ENCODE results near the gene ADCY9.

ADCY9 gene

DNA sequence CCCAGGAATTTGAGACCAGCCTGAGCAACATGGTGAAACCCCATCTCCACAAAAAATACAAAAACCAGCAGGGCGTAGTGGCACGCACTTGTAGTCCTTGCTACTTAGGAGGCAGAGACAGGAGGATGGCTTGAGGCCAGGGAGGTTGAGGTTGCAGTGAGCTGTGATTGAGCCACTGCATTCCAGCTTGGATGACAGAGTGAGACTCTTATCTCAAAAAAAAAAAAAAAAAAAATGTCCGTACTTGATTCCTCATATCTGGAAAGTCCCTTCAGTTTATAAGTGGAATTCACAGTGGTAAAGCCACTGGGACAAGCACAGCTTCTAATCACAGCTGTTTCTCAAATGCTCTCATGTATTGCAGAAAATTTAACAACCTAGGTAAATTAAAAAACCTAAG, 157.1 kb downstream of the ADCY9 start:
- Histone ChIP-seq H3K4me1 (ENCODE audit: control insufficient read depth, insufficient read depth, low read length) (no peaks in the 10 kb centered on the region), H3K4me3 (ENCODE audit: low read depth, low read length) (no peak overlapping the region)

DNA sequence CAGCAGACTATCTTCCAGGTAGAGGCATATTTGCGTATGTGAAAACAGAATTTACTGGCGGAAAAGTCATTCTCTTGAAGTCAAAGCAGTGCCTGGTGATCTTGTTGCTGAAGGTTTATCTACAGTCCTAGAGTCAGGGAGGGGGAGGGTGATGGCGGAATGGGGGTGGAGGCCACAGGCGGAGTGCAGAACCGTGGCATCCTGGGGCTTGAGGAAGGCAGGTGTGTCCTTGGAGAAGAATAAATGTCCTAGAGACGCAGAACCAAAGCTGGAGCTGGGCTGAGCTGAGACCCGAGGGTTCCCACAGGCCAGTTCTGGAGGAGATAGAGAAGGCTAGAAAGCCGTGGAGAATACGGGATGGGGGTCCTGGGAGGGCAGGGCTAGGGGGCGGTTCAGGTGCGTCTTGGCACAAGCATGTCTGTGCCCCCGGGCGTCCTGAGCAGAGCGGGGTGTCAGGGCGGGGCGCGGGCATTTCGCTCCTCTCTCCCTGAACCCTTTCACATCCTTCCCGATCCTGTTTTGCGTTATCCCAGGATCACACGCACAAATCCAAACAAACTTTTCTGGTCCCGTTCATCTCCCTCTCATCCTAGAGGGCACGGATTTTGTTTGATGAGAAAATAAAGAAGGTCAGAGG, 158.8 kb downstream of the ADCY9 start:
- ChIA-PET POLR2A (interaction anchor here (1.1 kb wide), 1 partner anchor 16 kb away, joined by 4 read pairs; no protein-coding TSS in a partner anchor), CTCF (interaction anchor here (2.1 kb wide), 1 partner anchor 17 kb away, joined by 5 read pairs; no protein-coding TSS in a partner anchor)
- H3K9me3 ChIP-seq (ENCODE audit: control insufficient read depth, insufficient read depth, low read depth, low read length) = no peaks in the 10 kb centered on the region
- TF ChIP-seq KLF1 (tag by site-specific recombination; IDR thresholded peaks at IDR 0.05) (peak; percentile 51; the same call in 1 of the 2 replicates), ZNF701 (tag by site-specific recombination; IDR thresholded peaks at IDR 0.05) (no peak)
- no peak overlapping the region for H3K27ac ChIP-seq (ENCODE audit: extremely low read depth, low read depth, low read length)
- no peaks in the 10 kb centered on the region for H3K36me3 ChIP-seq (ENCODE audit: control insufficient read depth in 2 of 2, insufficient read depth in 1 of 2, low read length in 2 of 2)
- H3K4me3 ChIP-seq (ENCODE audit: low read depth, low read length) = no peak overlapping the region
- H3K4me1 ChIP-seq (ENCODE audit: control insufficient read depth, insufficient read depth, low read length) = no peaks in the 10 kb centered on the region

More for the DNA sequence above, 157.1 kb downstream of the ADCY9 start:
- Histone ChIP-seq H3K9me3 (ENCODE audit: control insufficient read depth, insufficient read depth, low read depth, low read length) (no peaks in the 10 kb centered on the region), H3K27ac (ENCODE audit: extremely low read depth, low read depth, low read length) (no peak overlapping the region), H3K36me3 (ENCODE audit: control insufficient read depth in 2 of 2, insufficient read depth in 1 of 2, low read length in 2 of 2) (no peaks in the 10 kb centered on the region)
- ChIA-PET CTCF (interaction anchor here (0.8 kb wide), 1 partner anchor 9 kb away, joined by 4 read pairs; no protein-coding TSS in a partner anchor), POLR2A (interaction anchor here (0.7 kb wide), 1 partner anchor 312 kb away, joined by 3 read pairs; no protein-coding TSS in a partner anchor)
- TF ChIP-seq ZSCAN23 (tag by site-specific recombination; IDR thresholded peaks at IDR 0.05) (no peak), ZNF239 (tag by site-specific recombination; IDR thresholded peaks at IDR 0.05) (no peak), GFI1B (tag by site-specific recombination; IDR thresholded peaks at IDR 0.05) (peak; percentile 76), OSR2 (tag by site-specific recombination; IDR thresholded peaks at IDR 0.05) (peak; percentile 86), MZF1 (tag by site-specific recombination; IDR thresholded peaks at IDR 0.05; ENCODE audit: borderline replicate concordance) (no peak), MYNN (tag by site-specific recombination; IDR thresholded peaks at IDR 0.05; ENCODE audit: borderline replicate concordance) (peak; percentile 69; the same call in 1 of the 2 replicates)
- TF ChIP-seq, protein P1, sequence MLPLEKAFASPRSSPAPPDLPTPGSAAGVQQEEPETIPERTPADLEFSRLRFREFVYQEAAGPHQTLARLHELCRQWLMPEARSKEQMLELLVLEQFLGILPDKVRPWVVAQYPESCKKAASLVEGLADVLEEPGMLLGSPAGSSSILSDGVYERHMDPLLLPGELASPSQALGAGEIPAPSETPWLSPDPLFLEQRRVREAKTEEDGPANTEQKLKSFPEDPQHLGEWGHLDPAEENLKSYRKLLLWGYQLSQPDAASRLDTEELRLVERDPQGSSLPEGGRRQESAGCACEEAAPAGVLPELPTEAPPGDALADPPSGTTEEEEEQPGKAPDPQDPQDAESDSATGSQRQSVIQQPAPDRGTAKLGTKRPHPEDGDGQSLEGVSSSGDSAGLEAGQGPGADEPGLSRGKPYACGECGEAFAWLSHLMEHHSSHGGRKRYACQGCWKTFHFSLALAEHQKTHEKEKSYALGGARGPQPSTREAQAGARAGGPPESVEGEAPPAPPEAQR (tag by site-specific recombination; IDR thresholded peaks at IDR 0.05) = no peak
- TF ChIP-seq, protein P2, sequence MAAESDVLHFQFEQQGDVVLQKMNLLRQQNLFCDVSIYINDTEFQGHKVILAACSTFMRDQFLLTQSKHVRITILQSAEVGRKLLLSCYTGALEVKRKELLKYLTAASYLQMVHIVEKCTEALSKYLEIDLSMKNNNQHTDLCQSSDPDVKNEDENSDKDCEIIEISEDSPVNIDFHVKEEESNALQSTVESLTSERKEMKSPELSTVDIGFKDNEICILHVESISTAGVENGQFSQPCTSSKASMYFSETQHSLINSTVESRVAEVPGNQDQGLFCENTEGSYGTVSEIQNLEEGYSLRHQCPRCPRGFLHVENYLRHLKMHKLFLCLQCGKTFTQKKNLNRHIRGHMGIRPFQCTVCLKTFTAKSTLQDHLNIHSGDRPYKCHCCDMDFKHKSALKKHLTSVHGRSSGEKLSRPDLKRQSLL (tag by site-specific recombination; IDR thresholded peaks at IDR 0.05) = peak; percentile 41; the same call in 1 of the 2 replicates

DNA sequence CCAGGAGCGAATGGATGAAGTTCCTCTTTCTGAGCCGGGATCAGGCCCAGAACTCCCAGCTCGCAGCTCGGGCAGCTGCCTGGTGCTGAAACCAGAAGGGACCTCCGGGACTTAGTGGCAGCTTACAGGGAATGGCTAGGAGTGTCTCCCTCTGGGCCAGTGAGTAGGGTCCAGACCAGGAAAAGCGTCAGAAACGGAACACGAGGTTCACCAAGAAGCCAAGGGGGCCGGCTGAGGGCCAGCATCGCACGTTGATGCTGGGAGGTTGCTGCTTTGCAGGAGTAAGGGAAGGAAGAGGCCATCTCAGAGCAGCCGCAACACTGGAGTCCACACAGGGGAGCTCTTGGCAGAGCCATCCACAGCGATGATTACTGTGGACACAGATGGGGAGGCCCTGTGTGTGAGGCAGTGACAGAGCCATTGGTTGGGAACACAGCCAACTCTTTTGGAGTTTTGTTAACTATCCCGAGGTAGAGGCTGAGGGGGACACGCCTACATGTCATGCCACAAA, 161.8 kb downstream of the ADCY9 start:
- Histone ChIP-seq H3K36me3 (ENCODE audit: control insufficient read depth in 2 of 2, insufficient read depth in 1 of 2, low read length in 2 of 2) (no peaks in the 10 kb centered on the region), H3K4me3 (ENCODE audit: low read depth, low read length) (no peak overlapping the region), H3K9me3 (ENCODE audit: control insufficient read depth, insufficient read depth, low read depth, low read length) (no peaks in the 10 kb centered on the region), H3K27ac (ENCODE audit: extremely low read depth, low read depth, low read length) (no peak overlapping the region), H3K4me1 (ENCODE audit: control insufficient read depth, insufficient read depth, low read length) (no peaks in the 10 kb centered on the region)
- CTCF ChIA-PET = interaction anchor here (1.2 kb wide), 1 partner anchor 14 kb away, joined by 4 read pairs; no protein-coding TSS in a partner anchor
- TF ChIP-seq CTCF (tag by site-specific recombination; IDR thresholded peaks at IDR 0.05) = peak; percentile 39; the same call in 1 of the 2 replicates
- TF ChIP-seq ZBTB17 (tag by site-specific recombination; IDR thresholded peaks at IDR 0.05) = 0 out of 2 replicates have a peak, but pooled peaks have one; percentile 26
- TF ChIP-seq PRDM10 (tag by site-specific recombination; IDR thresholded peaks at IDR 0.05) = peak; percentile 72
- no peak for TF ChIP-seq ZNF48 (tag by site-specific recombination; IDR thresholded peaks at IDR 0.05)
- peak; percentile 94 for TF ChIP-seq ZNF341 (tag by site-specific recombination; IDR thresholded peaks at IDR 0.05; ENCODE audit: low read depth)
- TF ChIP-seq ZNF600 (tag by site-specific recombination; IDR thresholded peaks at IDR 0.05) = peak; percentile 75
- TF ChIP-seq ZNF140 (tag by site-specific recombination; IDR thresholded peaks at IDR 0.05) = no peak
- TF ChIP-seq GLIS1 (tag by site-specific recombination; IDR thresholded peaks at IDR 0.05) = peak; percentile 51
- POLR2A ChIA-PET = no interaction called here
